HG03342 (cell line): Measurements from ENCODE around the gene CDH9.
"Not testable (repeated sequence)": the region's sequence is repeated elsewhere in the genome, so short reads cannot be mapped to it uniquely, and the experiment has no call there.

Experiments used
- ATAC-seq: cut with Tn5 transposase; IDR thresholded peaks from one replicate; pipeline ENCODE4 v1.9.1; 2021; ENCODE audit warnings: mild to moderate bottlenecking, moderate library complexity; ENCODE audit not compliant: unreplicated experiment

Gene CDH9

DNA sequence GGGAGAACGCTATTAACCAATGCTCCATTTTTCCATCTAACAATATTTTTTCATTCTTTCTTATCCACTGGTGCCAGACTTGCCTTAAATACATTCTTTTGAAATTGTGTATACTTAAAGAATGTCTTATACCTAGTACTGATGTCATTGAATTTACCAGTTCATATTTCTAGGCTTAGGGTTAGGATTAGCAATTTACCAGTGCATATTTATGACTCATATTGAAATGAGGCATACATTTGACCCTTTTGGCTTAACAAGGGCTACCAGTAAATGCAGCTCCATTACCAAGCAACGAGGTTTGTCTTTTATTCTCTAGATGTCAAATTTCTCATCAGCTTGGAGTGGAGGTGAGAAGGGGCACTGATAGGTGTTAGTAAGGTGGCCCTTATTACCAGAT lies 89.5 kb downstream of the CDH9 start:
- no peak for ATAC-seq

DNA sequence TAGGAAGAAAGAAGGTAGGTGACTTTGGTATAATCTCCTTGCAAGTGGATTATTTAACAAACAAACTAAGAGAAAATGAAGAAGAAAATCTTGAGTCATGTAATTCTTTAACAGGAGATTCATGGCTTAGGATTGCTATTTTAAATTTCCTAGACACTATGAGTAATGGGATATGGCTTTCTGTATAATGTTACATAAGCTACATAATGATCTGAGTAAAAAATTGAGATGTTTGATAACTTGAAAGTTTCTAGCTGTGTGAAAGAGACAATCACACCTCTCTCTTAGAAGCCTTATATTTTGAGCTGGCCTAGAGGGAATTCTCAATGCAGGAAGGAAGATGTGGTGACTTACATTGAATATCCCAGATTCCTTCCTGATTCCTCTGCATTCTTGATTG lies 92.5 kb downstream of the CDH9 start:
- ATAC-seq: no peak

DNA sequence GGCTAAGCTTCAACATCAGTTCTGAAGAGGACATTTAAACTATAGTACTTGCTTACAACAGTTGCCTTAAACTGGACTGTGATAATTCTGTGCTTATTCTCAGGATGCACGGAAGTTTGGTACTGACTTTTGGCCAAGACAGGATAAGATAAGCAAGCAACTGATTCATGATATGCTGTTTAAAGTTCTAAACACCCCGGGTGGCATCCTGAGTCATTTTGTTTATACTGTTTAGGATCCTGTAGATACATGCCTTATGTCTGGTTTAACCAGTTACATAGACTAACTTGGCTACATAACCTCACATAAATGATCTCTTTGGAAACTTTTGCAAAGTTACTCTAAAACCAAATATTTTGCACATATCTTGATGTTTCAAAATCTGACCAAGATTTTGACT lies 95.9 kb downstream of the CDH9 start:
- ATAC-seq: no peak

DNA sequence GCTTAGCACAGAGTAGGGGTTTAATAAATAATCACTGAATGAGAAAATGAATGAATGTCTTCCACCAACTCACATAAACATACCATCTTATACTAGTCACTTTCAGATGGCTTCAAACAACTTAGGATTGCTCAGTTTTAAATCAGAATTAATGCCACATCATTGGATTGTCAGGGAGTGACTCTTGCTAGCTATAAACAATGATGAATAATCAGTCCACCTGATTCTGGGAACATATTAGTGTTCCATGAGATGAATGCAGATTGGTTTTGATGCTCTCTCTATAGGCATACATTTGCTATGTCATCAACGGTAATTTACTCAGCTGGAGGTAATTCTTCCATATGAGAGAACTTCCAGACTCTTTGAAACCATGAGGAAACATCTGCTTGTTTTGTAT lies 97.4 kb downstream of the CDH9 start:
- no peak for ATAC-seq

DNA sequence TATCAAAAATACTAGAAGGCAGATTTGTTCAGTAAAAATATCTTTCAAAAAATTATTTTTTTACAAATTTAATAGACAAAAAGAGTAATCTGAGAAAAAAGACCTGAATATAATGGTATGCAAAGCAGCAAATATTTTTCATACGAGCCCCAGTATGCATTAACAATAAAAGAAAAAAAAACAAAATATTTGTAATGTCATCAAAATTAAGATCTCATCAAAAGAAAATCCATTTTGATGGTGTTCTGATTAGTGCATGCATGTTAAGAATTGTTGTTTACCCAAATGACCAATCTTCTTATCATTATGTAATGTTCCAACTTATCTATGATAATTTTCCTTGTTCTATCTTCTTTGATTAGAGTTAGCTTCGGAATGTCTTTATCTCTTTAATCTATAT lies 106.1 kb downstream of the CDH9 start:
- ATAC-seq: no peak

DNA sequence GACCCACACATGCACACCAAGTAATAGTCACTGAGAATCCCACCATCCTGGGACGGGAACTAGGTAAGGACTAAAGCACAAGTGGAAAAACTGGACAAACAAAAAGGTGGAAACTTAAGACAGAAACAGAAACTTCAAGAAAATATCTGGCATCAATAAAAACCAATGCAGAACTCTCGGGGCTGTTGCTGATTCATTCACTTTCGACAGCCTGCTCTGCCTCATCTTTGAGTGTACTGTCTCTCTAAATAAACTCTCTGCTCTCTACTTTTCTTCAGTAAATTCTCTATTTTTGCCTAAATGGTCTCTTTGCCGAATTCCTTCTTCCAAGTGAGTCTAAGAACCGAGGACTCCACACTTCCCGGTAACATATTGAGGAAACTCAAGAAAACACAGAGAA lies 116.9 kb downstream of the CDH9 start:
- ATAC-seq: no peak

DNA sequence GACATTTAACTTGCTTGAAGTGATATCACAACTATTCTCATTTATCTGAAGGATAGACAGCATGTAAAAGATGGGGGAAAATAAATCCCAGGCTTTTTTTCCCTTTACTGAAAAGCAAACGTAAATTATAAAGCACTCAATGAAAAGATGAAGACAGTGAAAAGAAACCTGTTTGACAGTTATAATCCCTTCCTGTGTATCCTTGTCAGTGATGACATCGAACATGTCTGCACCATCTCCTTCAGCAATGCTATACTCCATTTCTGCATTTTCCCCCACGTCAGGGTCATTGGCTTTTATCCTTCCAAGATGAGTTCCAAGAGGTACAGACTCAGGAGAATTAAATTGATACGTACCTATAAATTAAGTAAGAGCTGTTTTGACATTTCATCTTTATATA lies 134.9 kb downstream of the CDH9 start:
- no peak for ATAC-seq

DNA sequence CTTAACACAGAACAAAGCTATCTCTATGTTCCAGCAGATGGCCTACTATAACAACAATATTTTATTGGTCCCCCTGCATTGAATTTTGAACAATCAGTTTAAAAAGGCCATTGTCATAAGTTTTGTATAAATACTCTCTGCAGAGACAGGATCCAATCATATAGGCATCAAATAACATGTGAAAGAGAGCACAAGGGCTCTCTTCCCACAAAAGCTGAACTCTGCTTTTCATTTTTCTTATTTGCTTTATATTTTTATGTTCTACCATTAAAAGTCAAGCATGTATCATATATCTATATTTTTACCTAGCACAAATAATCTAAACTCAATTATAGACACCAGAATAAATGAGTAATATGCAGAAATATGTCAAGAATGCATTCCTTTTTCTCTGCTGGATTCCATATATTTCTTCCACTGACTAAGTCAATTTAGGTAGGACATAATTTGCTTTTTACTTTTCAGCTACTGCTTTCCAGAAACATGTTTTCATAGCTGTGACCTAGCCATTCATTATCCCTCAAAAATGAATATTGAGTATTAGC lies 143.6 kb downstream of the CDH9 start:
- ATAC-seq: no peak

DNA sequence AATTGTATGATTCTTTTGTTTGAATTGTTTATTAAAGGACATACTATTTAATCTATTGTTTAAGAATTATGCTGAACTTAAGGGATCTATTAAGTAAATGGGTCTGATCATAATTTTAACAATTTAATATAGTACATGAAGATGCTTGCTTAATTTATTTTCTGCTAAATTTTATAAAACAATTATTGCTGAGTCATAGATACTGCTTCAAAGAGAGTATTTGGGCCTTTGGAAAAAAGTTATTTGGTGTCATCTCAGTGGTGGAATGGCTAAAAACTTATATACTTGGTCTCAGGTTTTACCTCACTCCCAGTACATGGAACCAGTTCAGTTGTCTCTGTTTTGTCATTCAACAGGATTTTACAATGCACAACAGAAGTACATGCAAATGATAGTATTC lies 145.3 kb downstream of the CDH9 start:
- no peak for ATAC-seq

DNA sequence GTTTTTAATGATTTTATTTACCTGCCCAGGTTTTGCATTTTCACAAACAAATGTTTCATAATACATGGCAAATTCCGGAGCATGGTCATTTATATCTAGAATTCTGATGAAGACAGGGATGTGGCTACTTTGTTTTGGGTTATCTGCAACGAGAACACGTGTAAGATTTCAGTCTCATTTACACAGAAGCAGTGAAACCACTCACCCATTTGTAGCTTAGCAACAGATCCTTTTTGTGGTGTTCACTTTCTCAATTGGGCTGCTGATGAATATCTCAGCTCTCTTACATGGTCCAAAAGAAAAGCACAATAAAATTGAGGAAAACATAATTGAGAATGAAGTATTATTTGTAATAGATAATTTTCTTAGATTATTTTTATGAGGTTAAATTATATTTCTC lies 148.6 kb downstream of the CDH9 start:
- no peak for ATAC-seq

DNA sequence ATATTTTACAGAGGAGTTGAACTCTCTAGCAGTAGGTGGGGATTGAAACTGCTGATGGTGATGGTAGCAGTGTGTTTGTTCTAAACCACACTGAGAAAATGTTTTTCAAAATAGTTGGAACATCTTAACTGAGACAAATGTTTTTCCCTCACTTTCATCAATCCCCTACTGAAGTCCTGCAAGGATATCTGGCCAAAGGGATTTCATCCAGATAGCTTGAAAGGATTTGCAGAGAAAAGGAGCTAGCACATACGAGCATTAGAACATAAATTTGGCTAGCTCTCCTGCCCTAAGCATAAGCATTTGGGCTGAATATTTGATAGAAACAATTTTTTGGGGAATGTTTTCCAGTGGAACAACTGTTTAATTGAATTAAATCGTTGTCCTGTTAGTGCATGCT lies 153.9 kb downstream of the CDH9 start:
- no peak for ATAC-seq

DNA sequence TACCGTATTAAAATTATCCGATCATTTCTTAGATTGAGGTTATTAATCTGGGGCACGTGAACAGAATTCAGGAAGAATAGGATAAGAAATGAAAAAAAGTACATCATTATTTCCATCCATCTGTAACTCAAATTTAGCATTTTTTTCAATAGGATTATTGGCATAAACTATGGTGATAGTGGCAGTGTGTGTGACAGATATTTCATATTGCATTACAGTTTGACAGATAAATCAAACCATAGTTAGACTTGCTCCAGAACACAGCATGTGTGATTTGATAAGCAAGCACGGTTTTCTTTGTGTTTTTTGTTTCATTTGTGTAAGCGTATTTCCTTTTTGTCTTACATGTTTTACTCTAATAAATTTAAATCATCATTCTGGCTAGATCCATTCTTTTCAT lies 155.0 kb downstream of the CDH9 start:
- ATAC-seq: no peak

DNA sequence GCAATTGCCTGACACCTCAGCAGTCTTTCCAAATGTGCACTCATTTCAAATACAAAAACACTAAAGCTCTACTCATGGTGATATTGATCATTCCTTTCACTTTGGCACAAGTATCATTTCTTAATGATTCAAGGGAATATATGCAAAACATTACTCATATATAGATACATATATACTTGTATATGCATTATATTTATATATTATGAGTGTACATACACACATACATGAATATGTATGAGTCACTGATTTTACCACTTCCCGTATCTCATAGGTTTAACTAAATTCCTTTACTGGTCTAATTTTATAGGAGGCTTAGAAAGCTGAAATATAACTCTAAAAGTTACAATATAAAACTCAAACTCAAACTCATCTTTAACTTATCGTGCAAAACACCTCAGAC lies 156.5 kb downstream of the CDH9 start:
- no peak for ATAC-seq

DNA sequence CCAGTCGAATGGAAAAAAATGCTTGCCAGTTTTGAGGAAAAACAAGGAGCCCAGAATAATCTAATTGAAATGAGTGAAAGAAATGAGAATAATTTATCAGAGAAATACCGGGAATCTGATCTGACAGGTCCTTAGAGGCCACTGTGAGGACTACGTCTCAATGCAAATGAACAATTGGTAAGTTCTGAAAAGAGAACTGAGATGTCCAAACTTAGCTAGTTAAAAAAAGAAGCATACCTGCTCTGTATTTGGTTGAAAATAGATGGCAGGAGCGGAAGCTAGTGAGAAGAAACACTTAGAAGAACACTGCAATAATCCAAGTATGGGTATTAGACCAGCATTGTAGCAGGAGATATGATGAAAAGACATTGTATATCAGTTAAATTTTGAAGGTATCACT lies 161.2 kb downstream of the CDH9 start:
- no peak for ATAC-seq

DNA sequence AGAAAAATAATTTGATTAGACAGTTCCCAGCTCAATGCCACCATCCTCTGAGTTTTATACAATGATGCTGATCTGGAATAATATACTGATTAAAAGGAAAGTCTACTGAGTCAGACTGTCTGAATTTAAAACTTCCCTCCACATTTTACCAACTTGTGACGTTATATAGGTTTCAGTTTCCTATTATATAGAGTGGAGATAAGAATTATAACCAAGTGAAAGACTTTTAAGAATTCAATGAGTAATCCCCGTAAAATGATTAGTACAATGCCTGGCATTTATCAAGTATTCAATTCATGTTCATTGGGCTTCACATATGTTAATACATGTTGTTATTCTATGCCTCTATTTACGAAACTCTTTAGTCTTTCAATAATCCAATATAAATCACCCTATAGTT lies 166.0 kb downstream of the CDH9 start:
- ATAC-seq: no peak

DNA sequence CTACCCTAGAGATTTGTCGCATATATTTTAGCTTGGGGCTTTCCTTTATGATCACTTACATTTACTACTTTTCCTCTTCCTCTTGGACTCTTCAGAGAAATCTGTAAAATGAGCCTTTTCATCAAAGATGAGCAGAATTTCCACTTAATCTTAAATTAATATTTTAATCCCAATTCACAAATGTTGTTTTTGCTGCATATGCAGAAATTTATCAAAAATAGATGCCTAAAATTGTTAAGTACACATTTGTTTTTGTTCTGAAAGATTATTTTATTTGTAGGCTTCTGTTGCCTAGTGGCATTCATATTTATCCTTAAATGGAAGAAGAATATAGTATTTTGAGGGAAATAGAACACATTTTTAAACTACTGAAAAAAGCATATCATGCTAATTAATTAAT lies 168.6 kb downstream of the CDH9 start:
- ATAC-seq: no peak

DNA sequence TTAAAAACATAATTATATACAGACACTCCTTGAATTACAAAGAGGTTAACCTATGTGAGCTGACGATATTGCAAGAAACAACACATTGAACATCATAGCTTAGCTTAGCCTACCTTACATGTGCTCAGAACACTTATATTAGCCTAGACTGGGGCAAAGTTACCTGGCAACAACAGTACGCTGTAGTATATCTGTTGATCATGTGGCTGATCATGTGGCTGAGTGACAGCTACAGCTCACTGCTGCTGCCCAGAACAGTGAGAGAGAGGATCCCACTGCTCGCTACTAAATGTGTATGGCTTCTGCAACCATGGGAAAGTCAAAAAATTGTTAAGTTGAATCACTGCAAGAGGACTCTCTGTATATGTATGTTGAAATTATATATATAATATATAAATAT lies 169.9 kb downstream of the CDH9 start:
- no peak for ATAC-seq

DNA sequence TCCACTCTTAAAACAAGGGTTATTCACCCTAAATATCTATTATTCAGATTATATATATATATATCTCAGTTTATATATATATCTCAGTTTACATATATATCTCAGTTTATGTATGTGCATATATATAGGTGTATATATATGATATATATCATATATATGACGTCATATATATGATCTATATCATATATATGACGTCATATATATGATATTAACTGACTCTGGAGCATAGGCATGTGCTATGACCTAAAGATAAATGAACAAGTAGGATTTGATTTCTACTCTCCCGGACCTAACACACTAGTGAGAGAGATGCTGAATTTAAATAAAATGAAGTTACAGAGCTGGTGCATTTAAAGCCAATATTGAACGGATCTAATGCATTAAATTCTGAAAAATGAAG lies 174.3 kb downstream of the CDH9 start:
- no peak for ATAC-seq

DNA sequence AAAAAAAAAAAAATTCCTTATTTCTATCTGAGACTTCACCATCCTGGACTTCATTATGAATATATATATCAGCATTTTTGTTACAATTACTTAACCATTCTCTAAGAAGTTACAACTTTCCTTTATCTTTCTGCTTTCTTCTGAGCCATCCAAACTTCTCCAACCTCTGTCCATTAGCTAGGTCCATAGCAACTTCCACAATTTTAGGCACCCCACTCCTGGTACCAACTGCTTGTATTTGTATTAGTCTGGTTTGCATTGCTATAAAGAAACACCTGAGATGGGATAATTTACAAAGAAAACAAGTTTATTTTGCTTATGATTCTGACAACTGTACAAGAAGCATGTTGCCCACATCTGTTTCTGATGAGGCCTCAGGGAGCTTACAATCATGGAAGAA lies 182.1 kb downstream of the CDH9 start:
- no peak for ATAC-seq

DNA sequence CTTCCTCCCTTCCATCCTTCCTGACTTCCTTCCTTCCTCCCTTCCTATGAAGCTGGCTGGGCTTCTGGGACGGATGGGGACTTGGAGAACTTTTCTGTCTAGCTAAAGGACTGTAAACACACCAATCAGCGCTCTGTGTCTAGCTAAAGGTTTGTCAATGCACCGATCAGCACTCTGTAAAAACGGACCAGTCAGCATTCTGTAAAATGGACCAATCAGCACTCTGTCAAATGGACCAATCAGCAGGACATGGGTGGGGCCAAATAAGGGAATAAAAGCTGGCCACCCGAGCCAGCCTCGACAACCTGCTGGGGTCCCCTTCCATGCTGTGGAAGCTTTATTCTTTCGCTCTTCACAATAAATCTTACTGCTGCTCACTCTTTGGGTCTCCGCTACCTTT lies 185.9 kb downstream of the CDH9 start:
- not testable (repeated sequence) for ATAC-seq

DNA sequence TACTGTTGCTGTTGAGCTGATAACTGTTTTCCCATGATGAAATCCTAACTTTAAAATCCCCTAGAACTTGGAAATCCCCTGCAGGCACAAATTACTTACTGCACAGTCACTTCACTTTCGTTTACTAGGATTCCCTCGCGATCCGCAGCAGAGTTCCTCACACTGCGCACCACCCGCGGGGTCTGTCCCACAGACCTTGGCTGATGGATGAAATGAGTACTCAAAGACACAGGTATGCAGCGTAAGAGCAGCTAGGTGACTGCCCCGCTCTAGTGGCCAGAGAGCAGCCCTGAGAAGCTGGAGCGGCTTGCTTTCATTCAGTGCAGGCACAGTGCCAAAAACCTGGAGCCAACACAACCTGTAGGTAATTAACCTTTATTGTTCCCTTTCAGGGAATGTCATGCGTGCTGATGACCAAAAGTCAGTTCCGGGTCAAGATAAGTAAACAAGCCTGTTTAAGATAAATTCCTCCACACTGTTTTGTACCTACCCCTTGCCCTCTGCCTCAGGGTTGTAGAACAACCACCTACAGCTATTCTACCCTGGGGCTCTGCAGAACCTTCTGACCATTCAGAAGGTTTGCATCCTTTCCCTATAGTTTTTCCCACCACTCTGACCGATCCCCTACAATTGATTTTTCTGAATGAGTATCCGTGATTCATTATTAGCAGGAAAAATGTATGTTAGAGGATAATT lies 191.2 kb downstream of the CDH9 start:
- ATAC-seq: no peak

DNA sequence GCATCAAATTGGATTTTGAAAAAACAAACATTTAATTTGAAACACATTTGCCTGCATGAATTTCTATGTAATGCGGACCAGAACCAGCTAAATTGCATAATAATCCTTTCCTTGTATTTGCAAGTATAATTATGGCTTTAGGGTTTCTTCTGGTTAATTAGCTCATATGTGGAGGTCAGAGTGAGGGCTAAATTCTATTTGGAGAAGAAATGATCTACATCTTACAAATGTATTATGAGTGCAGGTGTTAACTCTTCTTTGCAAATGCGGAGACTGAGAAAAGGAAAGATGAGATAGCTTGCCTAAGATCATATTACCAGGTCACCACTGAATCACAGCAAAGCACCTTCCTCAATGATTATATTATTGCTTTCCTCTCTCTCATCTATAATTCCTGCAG lies 194.7 kb downstream of the CDH9 start:
- ATAC-seq: no peak

DNA sequence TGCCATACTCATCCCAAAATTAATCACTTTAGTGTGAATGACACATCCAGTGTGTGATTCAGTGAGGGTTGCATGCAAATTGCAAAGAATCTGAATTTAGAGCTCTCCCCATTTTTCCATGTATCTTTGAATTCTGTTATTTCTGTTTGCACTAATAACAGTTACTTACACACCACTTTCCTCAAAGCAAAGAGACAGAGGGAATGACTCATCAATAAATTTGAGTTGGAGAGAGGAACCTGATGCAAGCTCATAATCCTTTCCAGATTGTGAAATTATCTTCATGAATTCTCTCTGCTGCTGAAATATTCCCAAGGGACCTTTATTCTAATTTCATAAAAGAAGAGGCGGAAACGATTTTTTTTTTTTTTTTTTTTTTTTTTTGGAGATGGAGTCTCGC lies 204.8 kb downstream of the CDH9 start:
- ATAC-seq: no peak
